B cell (primary cell): ENCODE results near the gene FAM168B. TPM values are rescaled to one million over a fixed set of nuclear protein-coding genes. Genes with fewer than 3 reads are reported as not detected.

Experiments used
- ATAC-seq: fragments of 200-7000 bp; cut with Tn5 transposase; one replicate; pipeline ENCODE4 v1.10.0; 2021; ENCODE audit warnings: low read depth, mild to moderate bottlenecking, moderate number of reproducible peaks, moderate library complexity
- CTCF ChIA-PET: fragments of 350-600 bp; sonication (Branson Sonifier 250); formaldehyde crosslinking; loops from one replicate; lab custom pipeline; 2021; ENCODE audit warnings: antibody characterized with exemption, inconsistent platforms; lab: Charles Lee
- POLR2A ChIA-PET: fragments of 350-600 bp; sonication (Branson Sonifier 250); formaldehyde crosslinking; loops from one replicate; lab custom pipeline; 2021; ENCODE audit warnings: antibody characterized with exemption; lab: Charles Lee
- DNase-seq: peaks from one replicate; pipeline ENCODE4 v3.0.0; 2013
- H2AFZ ChIP-seq: 2 replicates; pipeline ENCODE4 v1.6.1; 2012; ENCODE audit warnings: mild to moderate bottlenecking, low read depth, low read length; ENCODE audit not compliant: insufficient read depth, poor library complexity, severe bottlenecking
- H3K27ac ChIP-seq, 2 donors: 1 replicate in 1 of 2; 2 replicates in 1 of 2; pipeline ENCODE4 v1.5.1; 2012 to 2013; ENCODE audit warnings: low read length in 2 of 2, mild to moderate bottlenecking in 2 of 2, moderate library complexity in 1 of 2
- H3K27me3 ChIP-seq, 4 experiments: fragments of 200-600 bp in 1 of 4; sonication (generic) in 1 of 4; replicated peaks in 1 of 4; 1 replicate in 2 of 4; 2 replicates in 2 of 4; pipeline versions ENCODE4 v1.6.1 to v1.7.0; 2013 to 2016; ENCODE audit warnings: low read length in 3 of 4, mild to moderate bottlenecking in 2 of 4, mixed read lengths in 1 of 4, moderate library complexity in 1 of 4; ENCODE audit not compliant: insufficient read depth in 4 of 4, control insufficient read depth in 3 of 4; ENCODE audit errors: control extremely low read depth in 1 of 4
- H3K36me3 ChIP-seq, 2 experiments: replicated peaks in 1 of 2; 1 replicate in 1 of 2; 2 replicates in 1 of 2; pipeline versions ENCODE4 v1.6.1 to v1.7.1; 2013; ENCODE audit warnings: low read length in 1 of 2; ENCODE audit not compliant: insufficient read depth in 2 of 2, control insufficient read depth in 1 of 2; ENCODE audit errors: control extremely low read depth in 1 of 2, extremely low read depth in 1 of 2
- H3K4me1 ChIP-seq, 2 donors: fragments of 200-600 bp in 1 of 2; sonication (generic) in 1 of 2; 1 replicate in 1 of 2; 2 replicates in 1 of 2; pipeline versions ENCODE4 v1.5.1 to v1.6.1; 2013 to 2017; ENCODE audit warnings: low read length in 2 of 2; ENCODE audit not compliant: control insufficient read depth in 2 of 2, insufficient read depth in 2 of 2
- H3K4me2 ChIP-seq: replicated peaks from 2 replicates; pipeline ENCODE3; 2012; ENCODE audit warnings: mild to moderate bottlenecking, low read depth, low read length; ENCODE audit not compliant: poor library complexity, severe bottlenecking
- H3K4me3 ChIP-seq, 5 experiments: fragments of 200-600 bp in 1 of 5; sonication (generic) in 1 of 5; 1 replicate in 3 of 5; 2 replicates in 2 of 5; pipeline versions ENCODE4 v1.5.1 to v1.7.0; 2011 to 2016; ENCODE audit warnings: low read length in 4 of 5, mild to moderate bottlenecking in 4 of 5, low read depth in 2 of 5, control low read depth in 1 of 5, moderate library complexity in 1 of 5; ENCODE audit not compliant: insufficient read depth in 1 of 5; ENCODE audit errors: control extremely low read depth in 1 of 5, extremely low read depth in 1 of 5
- H3K79me2 ChIP-seq: fragments of 200-600 bp; sonication (generic); one replicate; pipeline ENCODE4 v1.6.0; 2016; ENCODE audit warnings: low read length; ENCODE audit not compliant: control insufficient read depth, insufficient read depth
- H3K9ac ChIP-seq: fragments of 200-600 bp; sonication (generic); 2 replicates; pipeline ENCODE4 v1.6.1; 2017; ENCODE audit warnings: mild to moderate bottlenecking, low read length, moderate library complexity
- H3K9me3 ChIP-seq, 3 donors: one replicate each; pipeline versions ENCODE4 v1.6.1 to v1.7.1; 2013; ENCODE audit warnings: low read length in 2 of 3; ENCODE audit not compliant: control insufficient read depth in 2 of 3, insufficient read depth in 1 of 3; ENCODE audit errors: control extremely low read depth in 1 of 3
- H4K20me1 ChIP-seq: 2 replicates; pipeline ENCODE4 v1.6.0; 2012; ENCODE audit warnings: mild to moderate bottlenecking, low read length; ENCODE audit not compliant: insufficient read depth, control insufficient read depth, poor library complexity, severe bottlenecking
- H3K27ac Mint-ChIP-seq: one replicate; pipeline ENCODE4 v1.8.0; 2021; ENCODE audit warnings: mixed read lengths
- H3K27me3 Mint-ChIP-seq: one replicate; pipeline ENCODE4 v1.8.0; 2021; ENCODE audit warnings: mixed read lengths
- H3K4me1 Mint-ChIP-seq: one replicate; pipeline ENCODE4 v1.8.0; 2021; ENCODE audit warnings: mixed read lengths
- H3K4me3 Mint-ChIP-seq: one replicate; pipeline ENCODE4 v1.8.0; 2021; ENCODE audit warnings: mixed read lengths
- H3K9me3 Mint-ChIP-seq: one replicate; pipeline ENCODE4 v1.8.0; 2022; ENCODE audit warnings: mixed read lengths; ENCODE audit not compliant: insufficient read depth
- CTCF ChIP-seq: fragments of 200-600 bp; IDR thresholded peaks from one replicate; pipeline ENCODE4 v1.8.0; 2022; ENCODE audit warnings: antibody characterized with exemption, mild to moderate bottlenecking
- EZH2 ChIP-seq: IDR thresholded peaks from 2 replicates; pipeline ENCODE4 v1.6.1; 2012; ENCODE audit warnings: borderline replicate concordance, low read depth, mild to moderate bottlenecking, moderate library complexity, low read length; ENCODE audit not compliant: insufficient read depth, poor library complexity, severe bottlenecking
- WGBS: methylation state at CpG from one replicate; pipeline ENCODE4 v1.1.5; 2013; ENCODE audit warnings: missing lambda C conversion rate; ENCODE audit not compliant: insufficient coverage; 5-methylcytosine and 5-hydroxymethylcytosine counted together
- intact Hi-C: fragments of 100-400 bp; cut with micrococcal nuclease; formaldehyde crosslinking; loops from one replicate; pipeline ENCODE4 v1.10.0; 2022
- polyA plus RNA-seq: library from polyadenylated mRNA; depleted of rRNA; stranded (reverse); fragments of >200 nt; gene quantifications from 2 replicates; pipeline ENCODE4 v1.2.3, GENCODE V29; 2012
- total RNA-seq, 2 donors: library from RNA; stranded (reverse); fragments of 120-200 nt in 1 of 2; gene quantifications; 1 replicate in 1 of 2; 2 replicates in 1 of 2; pipeline versions ENCODE4 v1.2.3 to v1.2.4, GENCODE V29; 2013 to 2022

FAM168B gene
- total and polyA plus RNA-seq, 2 donors (not counting 1 experiment from before 2014, with no cell fraction given), result 38.6 to 70.5 TPM

GRCh38 chr2:131058920-131059319 is 34.3 kb downstream of the FAM168B start:
- Histone ChIP-seq H3K79me2 (peaks cover 68% of the 10 kb centered on the region), H3K9ac (no peak overlapping the region), H3K27ac (no peak overlapping the region), H3K4me3 (no peak overlapping the region), H3K4me2 (no peak overlapping the region), H3K36me3 (peaks cover 0 to 76% of the 10 kb centered on the region in 2 experiments), H3K9me3 (no peaks in the 10 kb centered on the region), H3K27me3 (no peaks in the 10 kb centered on the region), H4K20me1 (peaks cover 74% of the 10 kb centered on the region), H3K4me1 (no peaks in the 10 kb centered on the region), H2AFZ (no peak overlapping the region)
- ChIA-PET CTCF (no interaction called here), POLR2A (no interaction called here)
- no peak for ATAC-seq
- TF ChIP-seq CTCF (no peak), EZH2 (no peak)
- H3K4me3 Mint-ChIP-seq, result no peak overlapping the region
- no peak overlapping the region for H3K27ac Mint-ChIP-seq
- peaks cover 12% of the 10 kb centered on the region for H3K4me1 Mint-ChIP-seq
- no peaks in the 10 kb centered on the region for H3K9me3 Mint-ChIP-seq
- intact Hi-C loops, result no loop called here
- no peak for DNase-seq
- 100% methylated on average over 1 of the region's 4 CpGs for WGBS
- no peaks in the 10 kb centered on the region for H3K27me3 Mint-ChIP-seq

GRCh38 chr2:131058214-131058843 is 34.9 kb downstream of the FAM168B start:
- POLR2A ChIA-PET, result no interaction called here
- no peak for DNase-seq
- Histone ChIP-seq H3K36me3 (peaks cover 0 to 78% of the 10 kb centered on the region in 2 experiments), H3K9me3 (no peaks in the 10 kb centered on the region), H3K79me2 (peaks cover 63% of the 10 kb centered on the region), H3K9ac (no peak overlapping the region), H3K27ac (no peak overlapping the region), H3K27me3 (no peaks in the 10 kb centered on the region), H4K20me1 (peaks cover 76% of the 10 kb centered on the region), H3K4me1 (no peaks in the 10 kb centered on the region), H2AFZ (no peak overlapping the region), H3K4me2 (no peak overlapping the region), H3K4me3 (no peak overlapping the region)
- intact Hi-C loops, result no loop called here
- CTCF ChIA-PET, result no interaction called here
- WGBS, result 100% methylated on average over 3 of the region's 8 CpGs
- Mint-ChIP-seq H3K27ac (no peak overlapping the region), H3K4me1 (peaks cover 11% of the 10 kb centered on the region), H3K27me3 (no peaks in the 10 kb centered on the region), H3K9me3 (no peaks in the 10 kb centered on the region), H3K4me3 (no peak overlapping the region)
- ATAC-seq, result no peak
- no peak for TF ChIP-seq EZH2
- no peak for TF ChIP-seq CTCF
